Measurements from ENCODE around the gene KMT2E.
"Not testable (repeated sequence)": the region's sequence is repeated elsewhere in the genome, so short reads cannot be mapped to it uniquely, and the experiment has no call there.

Gene KMT2E

DNA sequence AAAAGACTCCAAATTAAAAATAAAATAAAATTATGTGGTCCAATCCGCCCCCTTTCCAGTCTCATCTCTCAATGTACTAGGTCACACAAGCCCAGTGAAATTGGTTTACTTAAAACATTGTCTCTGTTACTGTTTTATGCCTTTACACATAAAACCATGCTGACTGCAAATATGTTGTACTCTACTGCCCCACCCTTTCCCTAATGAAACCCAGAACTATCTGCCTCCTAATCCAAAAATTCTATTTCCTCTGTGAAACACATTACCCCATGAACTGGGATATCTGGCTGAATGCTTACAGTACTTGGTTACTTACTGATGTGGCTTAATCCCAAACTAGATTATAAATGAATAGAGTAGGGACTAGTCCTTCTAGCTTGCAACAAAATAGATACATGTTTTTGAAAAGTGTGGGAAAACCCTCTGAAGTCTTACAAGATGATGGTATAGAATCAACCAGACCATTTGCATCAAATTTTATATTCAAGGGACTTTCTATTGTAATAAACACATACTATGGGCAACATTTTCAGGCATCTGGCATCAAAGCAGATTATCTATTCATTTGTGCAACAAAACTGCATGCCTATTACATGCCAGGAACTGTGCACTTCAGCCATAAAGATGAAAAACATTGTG lies 10.0 kb upstream of the KMT2E start:
- Histone ChIP-seq H3K4me3 (ENCODE audit: low read depth, low read length, poor library complexity, severe bottlenecking) (no peak overlapping the region), H3K9ac (ENCODE audit: low read length) (no peak overlapping the region), H3K36me3 (ENCODE audit: insufficient read depth, low read length) (peaks cover 82% of the 10 kb centered on the region), H3K79me2 (ENCODE audit: insufficient read depth, low read length) (no peaks in the 10 kb centered on the region; the same call in none of the 2 replicates), H3K4me1 (ENCODE audit: insufficient read depth, low read length, severe bottlenecking) (peaks cover 89% of the 10 kb centered on the region), H4K20me1 (ENCODE audit: insufficient read depth, low read length) (peaks cover 28% of the 10 kb centered on the region), H3K27ac (ENCODE audit: low read depth, low read length, poor library complexity, severe bottlenecking) (peak overlapping the region; percentile 9), H3K9me3 (ENCODE audit: low read length) (no peaks in the 10 kb centered on the region), H3K4me2 (ENCODE audit: low read length) (peak overlapping the region; percentile 15; the same call in 1 of the 2 replicates), H3F3A (ENCODE audit: insufficient read depth, low read length) (no peaks in the 10 kb centered on the region), H3K27me3 (ENCODE audit: insufficient read depth, low read length) (no peaks in the 10 kb centered on the region), H2AFZ (ENCODE audit: low read length) (no peak overlapping the region), H3K9me2 (ENCODE audit: low read depth, low read length) (no peaks in the 10 kb centered on the region)
- TF ChIP-seq EZH2 (IDR thresholded peaks at IDR 0.05; ENCODE audit: borderline replicate concordance, low read length) (no peak), CTCF (IDR thresholded peaks at IDR 0.05; ENCODE audit: low read length) (no peak)

DNA sequence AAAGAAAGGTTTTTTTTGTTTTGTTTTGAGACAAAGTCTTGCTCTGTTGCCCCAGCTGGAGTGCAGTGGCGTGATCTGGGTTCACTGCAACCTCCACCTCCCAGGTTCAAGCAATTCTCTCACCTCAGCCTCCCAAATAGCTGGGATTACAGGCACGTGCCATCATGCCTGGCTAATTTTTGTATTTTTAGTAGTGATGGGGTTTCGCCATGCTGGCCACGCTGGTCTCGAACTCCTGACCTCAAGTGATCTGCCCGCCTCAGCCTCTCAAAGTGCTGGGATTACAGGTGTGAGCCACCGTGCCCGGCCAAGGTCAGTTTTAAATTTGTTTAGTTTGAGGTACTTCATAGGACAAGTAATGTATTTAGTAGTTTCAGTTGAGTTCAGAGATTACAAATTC lies 9.0 kb upstream of the KMT2E start:
- H4K20me1 ChIP-seq (ENCODE audit: insufficient read depth, low read length), result peaks cover 27% of the 10 kb centered on the region
- H3K9ac ChIP-seq (ENCODE audit: low read length); H3K9me2 ChIP-seq (ENCODE audit: low read depth, low read length); H2AFZ ChIP-seq (ENCODE audit: low read length); H3F3A ChIP-seq (ENCODE audit: insufficient read depth, low read length); H3K79me2 ChIP-seq (ENCODE audit: insufficient read depth, low read length); H3K4me3 ChIP-seq (ENCODE audit: low read depth, low read length, poor library complexity, severe bottlenecking); H3K9me3 ChIP-seq (ENCODE audit: low read length); H3K27me3 ChIP-seq (ENCODE audit: insufficient read depth, low read length): not testable (repeated sequence)
- H3K36me3 ChIP-seq (ENCODE audit: insufficient read depth, low read length), result peaks cover 87% of the 10 kb centered on the region
- H3K27ac ChIP-seq (ENCODE audit: low read depth, low read length, poor library complexity, severe bottlenecking), result peak overlapping the region; percentile 12
- peaks cover 95% of the 10 kb centered on the region for H3K4me1 ChIP-seq (ENCODE audit: insufficient read depth, low read length, severe bottlenecking)
- peak overlapping the region; percentile 23; the same call in 1 of the 2 replicates for H3K4me2 ChIP-seq (ENCODE audit: low read length)

DNA sequence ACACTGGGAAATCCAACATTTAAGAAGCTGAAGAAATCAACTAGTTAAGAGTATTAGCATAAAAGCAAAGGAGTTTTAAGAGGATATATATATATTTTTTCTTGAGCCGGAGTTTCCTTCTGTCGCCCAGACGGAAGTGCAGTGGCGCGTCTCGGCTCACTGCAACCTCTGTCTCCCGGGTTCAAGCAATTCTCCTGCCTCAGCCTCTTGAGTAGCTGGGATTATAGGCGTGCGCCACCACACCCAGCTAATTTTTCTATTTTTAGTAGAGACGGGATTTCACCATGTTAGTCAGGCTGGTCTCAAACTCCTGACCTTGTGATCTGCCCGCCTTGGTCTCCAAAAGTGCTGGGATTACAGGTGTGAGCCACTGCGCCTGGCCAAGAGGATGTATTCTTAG lies 8.5 kb upstream of the KMT2E start:
- not testable (repeated sequence) for H3K4me2 ChIP-seq (ENCODE audit: low read length)

DNA sequence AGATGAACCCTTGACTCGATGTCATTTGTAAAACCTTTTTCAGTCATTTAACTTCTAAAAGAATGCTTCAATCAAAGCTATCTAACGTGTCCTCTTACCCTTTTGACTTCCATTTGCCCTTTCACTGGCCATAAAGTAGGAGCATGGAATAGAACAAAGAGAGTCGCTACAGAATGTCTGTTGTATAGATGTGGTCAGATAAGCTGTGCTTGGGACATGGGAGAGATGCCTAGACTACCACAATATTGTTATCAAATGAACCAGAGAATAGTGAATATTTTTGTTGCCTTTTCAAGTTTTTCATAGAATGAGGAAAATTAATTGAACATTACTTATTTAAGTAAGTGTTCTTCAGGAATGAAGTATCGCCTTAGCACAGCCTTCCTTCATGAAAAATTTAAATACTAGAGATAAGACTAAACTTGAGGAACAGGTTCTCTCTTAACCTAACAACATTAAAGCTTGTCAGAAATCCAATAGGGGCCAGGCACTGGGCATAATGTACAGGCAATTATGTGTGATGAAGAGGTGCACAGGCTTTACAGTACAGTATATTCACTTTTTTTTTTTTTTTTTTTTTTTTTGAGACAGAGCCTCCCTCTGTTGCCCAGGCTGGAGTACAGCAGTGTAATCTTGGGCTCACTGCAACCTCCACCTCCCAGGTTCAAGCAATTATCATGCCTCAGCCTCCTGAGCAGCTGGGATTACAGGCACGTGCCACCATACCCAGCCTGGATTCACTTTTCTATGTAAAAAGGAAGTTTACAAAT lies 7.5 kb upstream of the KMT2E start:
- Histone ChIP-seq H3K9me3 (ENCODE audit: low read length) (no peaks in the 10 kb centered on the region), H2AFZ (ENCODE audit: low read length) (no peak overlapping the region), H3K9ac (ENCODE audit: low read length) (no peak overlapping the region), H3K4me1 (ENCODE audit: insufficient read depth, low read length, severe bottlenecking) (peaks cover 94% of the 10 kb centered on the region), H3K4me2 (ENCODE audit: low read length) (peak overlapping the region; percentile 15), H3K27me3 (ENCODE audit: insufficient read depth, low read length) (no peaks in the 10 kb centered on the region), H4K20me1 (ENCODE audit: insufficient read depth, low read length) (peaks cover 23% of the 10 kb centered on the region), H3F3A (ENCODE audit: insufficient read depth, low read length) (no peaks in the 10 kb centered on the region), H3K9me2 (ENCODE audit: low read depth, low read length) (no peaks in the 10 kb centered on the region), H3K27ac (ENCODE audit: low read depth, low read length, poor library complexity, severe bottlenecking) (no peak overlapping the region), H3K4me3 (ENCODE audit: low read depth, low read length, poor library complexity, severe bottlenecking) (no peak overlapping the region), H3K79me2 (ENCODE audit: insufficient read depth, low read length) (no peaks in the 10 kb centered on the region; the same call in none of the 2 replicates), H3K36me3 (ENCODE audit: insufficient read depth, low read length) (peaks cover 87% of the 10 kb centered on the region)
- no peak for TF ChIP-seq EZH2 (IDR thresholded peaks at IDR 0.05; ENCODE audit: borderline replicate concordance, low read length)
- no peak for TF ChIP-seq CTCF (IDR thresholded peaks at IDR 0.05; ENCODE audit: low read length)

More for the DNA sequence above, 8.5 kb upstream of the KMT2E start:
- not testable (repeated sequence) for H3K9me2 ChIP-seq (ENCODE audit: low read depth, low read length); H3K9ac ChIP-seq (ENCODE audit: low read length); H3F3A ChIP-seq (ENCODE audit: insufficient read depth, low read length); H2AFZ ChIP-seq (ENCODE audit: low read length); H3K4me3 ChIP-seq (ENCODE audit: low read depth, low read length, poor library complexity, severe bottlenecking); H3K27ac ChIP-seq (ENCODE audit: low read depth, low read length, poor library complexity, severe bottlenecking); H3K27me3 ChIP-seq (ENCODE audit: insufficient read depth, low read length); H3K9me3 ChIP-seq (ENCODE audit: low read length); H3K79me2 ChIP-seq (ENCODE audit: insufficient read depth, low read length)
- Histone ChIP-seq H3K36me3 (ENCODE audit: insufficient read depth, low read length) (peaks cover 87% of the 10 kb centered on the region), H3K4me1 (ENCODE audit: insufficient read depth, low read length, severe bottlenecking) (peaks cover 95% of the 10 kb centered on the region), H4K20me1 (ENCODE audit: insufficient read depth, low read length) (peaks cover 23% of the 10 kb centered on the region)
